HG03378 (cell line): ENCODE data around the gene AIF1.

Experiments
- ATAC-seq: cut with Tn5 transposase; IDR thresholded peaks from one replicate; pipeline ENCODE4 v1.9.1; 2021; ENCODE audit warnings: mild to moderate bottlenecking, moderate library complexity; ENCODE audit not compliant: unreplicated experiment

AIF1 gene

DNA sequence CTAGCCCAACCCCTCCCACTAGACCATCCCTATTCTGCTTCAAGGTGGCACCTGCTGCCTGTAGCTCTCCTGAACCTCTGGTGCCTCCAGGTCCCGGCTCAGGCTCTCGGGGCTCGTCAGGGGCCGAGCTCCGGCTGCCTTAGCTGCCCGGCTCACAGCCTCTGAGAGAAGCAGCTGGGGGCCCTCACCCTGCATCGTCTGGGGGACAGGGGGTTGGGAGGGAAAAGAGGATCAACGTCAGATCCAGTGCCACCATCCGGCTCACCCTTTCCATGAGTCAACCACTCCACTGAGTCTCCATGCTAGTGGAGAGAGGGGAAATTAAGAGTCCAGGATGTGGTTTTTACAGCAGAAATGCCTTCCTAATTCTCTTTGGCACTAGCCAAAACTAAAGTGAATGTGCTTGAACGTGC, 24.4 kb downstream of the AIF1 start:
- no peak for ATAC-seq

DNA sequence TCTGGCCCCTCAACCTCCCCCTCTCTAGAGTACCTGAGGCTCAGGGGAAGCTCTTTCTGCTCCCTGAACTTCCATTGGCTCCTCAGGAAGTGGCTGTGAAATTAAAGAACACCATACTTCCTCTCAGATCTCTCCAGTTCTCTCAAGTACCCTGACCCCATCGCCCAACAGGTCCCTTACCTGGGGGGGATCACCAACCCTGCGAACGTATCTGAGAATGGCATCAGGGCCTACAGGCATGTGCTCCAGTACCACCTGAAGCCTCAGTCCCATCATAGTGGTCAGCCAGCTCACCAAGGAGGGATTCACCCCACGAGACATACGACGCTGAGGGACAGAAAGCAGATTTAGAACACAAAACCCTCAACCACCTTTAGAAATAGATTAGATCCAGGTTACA, 25.6 kb downstream of the AIF1 start:
- ATAC-seq: no peak

DNA sequence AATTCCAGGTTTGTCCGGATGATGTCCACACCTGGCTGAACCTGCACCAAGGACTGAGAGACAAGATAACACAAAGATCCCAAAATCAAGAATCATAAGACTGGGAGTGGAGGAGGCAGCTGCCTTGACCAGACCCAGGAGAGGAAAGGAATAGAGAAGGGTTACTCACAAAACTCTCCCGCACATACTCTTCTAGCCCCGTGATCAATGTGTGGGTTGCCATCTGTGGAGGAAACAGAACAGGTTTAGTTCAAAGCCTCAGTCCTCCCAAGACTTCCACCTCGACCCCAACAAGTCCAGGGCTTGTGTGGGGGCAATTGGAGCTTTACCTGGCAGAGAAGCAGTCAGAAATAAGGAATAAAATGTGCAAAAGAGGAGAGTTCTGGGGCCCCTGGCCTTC, 26.3 kb downstream of the AIF1 start:
- no peak for ATAC-seq

DNA sequence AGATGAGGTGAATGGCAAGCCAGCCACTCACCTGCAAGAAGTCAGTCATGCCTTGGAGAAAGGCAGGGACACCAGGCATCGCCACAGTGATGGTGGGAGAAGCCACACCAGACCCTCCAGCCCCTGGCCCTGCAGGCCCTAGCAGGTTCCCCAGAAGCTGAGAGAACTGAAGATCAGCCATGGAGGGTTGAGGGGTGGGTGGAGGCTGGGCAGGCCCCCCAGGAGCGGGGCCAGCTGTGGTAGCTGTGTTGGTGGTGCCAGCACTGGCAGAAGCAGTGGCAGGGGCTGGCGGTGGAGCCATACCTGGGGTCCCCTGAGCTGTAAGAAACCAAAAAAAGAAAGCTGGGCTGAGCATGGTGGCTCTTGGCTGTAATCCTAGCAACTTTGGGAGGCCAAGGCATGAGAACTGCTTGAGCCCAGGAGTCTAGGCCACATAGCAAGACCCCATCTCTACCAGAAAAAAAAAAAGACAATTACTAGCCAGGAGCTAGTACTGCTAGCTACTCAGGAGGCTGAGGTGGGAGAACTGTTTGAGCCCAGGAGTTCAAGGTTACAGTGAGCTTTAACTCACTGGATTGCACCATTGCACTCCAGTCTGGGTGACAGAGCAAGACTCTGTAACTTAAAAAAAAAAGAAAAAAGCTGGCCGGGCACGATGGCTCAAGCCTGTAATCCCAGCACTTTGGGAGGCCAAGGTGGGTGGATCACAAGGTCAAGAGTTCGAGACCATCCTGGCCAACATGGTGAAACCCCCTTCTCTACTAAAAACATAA, 27.9 kb downstream of the AIF1 start:
- no peak for ATAC-seq

DNA sequence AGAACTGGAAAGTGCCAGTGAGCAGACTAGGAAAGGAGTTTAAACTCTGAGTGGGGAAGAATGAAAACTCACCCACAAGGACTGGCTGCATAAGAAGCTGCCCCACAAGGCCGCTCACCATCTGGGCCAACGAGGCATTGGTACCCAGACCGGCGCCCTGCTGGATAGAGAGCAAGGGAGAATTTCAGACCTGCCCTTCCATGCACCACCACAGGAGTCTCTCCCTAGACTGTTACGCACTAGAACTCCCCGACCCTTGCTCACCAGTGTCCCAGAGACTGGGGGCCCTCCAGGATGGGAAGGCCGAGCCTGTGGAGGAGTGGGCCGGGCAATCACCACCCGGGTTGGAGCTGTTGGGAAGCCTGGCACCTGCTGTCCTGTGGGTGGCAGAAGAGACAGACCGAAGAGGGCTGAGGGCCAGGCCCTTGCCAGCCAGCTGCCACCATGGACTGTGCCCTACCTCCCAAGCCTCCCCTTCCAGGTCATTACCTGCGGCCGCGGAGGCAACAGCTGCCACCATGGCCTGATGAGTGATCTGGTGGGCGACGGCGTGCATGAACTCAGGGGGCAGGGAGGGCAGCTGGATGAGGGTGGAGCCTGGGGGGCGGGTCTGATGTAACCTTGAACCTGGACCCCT, 28.9 kb downstream of the AIF1 start:
- ATAC-seq: no peak

DNA sequence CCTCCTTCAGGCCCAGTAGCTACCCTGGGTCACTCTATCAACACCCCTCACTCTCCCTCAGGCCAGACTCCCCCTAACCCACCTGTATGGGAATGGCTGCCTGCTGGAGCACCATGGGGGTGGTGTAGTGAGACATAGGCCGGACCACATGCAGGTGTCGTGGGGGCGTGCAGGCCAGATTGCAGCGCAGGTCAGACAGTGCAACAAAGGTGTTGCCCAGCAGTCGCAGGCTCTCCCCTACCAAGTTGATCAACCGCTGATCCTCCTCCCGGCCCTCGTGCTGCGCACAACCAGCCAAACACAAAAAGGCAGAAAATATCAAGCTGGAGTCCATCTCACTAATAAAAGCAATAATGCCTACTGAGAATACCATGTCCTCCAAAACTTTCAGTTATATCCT, 30.3 kb downstream of the AIF1 start:
- ATAC-seq: no peak

DNA sequence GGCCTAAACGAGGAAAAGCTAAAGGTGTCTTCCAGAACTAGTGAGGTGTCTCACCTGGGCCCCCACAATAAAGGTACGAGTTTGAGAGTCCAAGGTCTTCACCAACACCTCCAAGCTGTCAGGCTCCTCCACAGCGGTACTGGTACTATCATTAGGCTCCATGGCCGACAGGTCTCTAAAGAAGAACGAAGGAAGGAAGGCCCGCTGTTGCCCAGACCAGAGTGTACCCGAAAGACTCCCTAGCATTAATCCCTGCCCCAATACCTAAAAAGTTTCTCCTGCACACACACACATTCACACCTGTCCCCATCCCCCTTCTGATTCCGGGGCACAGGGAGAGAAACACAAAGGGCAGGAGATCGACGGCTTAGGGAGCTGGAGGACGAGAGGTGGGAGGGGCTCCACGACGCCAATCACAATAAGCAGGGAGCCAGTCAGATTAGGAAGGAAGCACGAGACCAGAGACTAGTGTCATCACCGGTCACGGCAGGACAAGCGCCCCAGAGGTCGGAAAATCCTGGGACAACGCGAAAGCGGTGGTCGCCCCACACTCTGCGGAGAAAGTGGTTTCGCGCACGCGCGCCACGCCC, 36.7 kb downstream of the AIF1 start:
- ATAC-seq: peak; percentile 37

DNA sequence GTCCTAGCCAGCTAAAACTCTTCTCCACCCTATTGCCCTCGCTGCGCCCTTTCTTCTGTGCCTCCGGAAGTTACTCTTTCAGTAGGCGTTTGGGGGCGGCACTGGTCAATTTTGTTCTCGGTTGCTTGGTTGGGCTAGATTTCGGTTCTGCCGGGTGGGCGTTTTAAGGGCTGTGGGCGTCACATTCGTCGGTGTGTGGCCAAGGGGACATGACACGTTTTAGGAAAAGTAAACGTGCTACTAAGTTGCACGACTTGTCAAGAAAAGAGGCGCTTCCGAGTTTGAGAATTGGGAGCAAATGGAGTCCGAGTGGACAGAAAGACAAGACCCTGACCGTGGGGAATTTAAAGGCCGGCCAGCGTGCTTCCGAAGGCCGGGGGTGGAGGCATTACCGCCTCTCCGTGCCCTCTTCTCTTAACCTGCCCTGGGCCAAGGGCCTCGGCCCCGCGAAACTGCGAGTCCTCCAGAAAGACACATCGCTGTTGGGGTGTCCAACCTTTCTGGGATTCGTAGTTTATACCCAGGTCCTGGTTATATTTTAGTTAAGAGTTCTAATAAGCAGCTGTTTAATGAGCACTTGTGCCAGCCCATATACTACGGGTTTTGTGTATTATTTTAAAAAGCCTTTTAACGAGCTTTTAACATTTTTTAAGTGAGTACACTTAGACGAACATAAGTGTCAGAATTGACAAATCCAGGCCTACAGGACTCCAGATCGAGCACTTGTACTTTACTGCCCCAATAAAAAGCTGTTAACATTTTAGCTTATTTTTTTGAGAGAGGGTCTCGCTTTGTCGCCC, 38.1 kb downstream of the AIF1 start:
- peak; percentile 50 for ATAC-seq

DNA sequence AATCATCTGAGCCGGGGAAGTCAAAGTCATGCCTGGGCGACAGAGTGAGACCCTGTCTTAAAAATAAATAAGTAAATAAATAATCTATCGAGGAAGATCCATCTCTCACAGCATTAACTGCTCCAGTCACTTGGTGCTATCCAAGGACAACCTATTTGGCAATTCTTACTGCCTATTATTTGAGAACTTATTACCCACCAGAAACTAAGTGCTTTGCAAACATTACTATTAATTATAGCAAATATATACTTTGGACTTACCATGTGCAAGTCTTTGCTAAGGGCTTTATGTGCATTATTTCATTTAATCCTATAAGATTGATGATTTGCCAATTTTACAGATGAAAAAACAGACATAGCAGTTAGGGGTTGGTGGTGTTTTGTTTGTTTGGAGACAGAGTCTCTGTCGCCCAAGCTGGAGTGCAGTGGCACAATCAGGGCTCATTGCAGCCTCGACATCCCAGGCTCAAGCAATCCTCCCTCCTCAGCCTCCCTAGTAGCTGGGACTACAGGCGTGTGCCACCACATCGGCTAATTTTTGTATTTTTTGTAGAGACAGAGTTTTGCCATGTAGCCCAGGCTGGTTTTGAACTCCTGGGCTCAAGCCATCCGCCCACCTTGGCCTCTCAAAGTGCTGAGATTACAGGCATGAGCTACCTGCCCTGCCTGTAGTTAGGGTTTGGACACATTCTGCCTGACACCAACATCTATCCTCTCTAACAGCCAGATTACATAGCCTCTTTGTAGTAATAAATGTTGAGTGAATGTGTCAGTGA, 39.7 kb downstream of the AIF1 start:
- no peak for ATAC-seq

DNA sequence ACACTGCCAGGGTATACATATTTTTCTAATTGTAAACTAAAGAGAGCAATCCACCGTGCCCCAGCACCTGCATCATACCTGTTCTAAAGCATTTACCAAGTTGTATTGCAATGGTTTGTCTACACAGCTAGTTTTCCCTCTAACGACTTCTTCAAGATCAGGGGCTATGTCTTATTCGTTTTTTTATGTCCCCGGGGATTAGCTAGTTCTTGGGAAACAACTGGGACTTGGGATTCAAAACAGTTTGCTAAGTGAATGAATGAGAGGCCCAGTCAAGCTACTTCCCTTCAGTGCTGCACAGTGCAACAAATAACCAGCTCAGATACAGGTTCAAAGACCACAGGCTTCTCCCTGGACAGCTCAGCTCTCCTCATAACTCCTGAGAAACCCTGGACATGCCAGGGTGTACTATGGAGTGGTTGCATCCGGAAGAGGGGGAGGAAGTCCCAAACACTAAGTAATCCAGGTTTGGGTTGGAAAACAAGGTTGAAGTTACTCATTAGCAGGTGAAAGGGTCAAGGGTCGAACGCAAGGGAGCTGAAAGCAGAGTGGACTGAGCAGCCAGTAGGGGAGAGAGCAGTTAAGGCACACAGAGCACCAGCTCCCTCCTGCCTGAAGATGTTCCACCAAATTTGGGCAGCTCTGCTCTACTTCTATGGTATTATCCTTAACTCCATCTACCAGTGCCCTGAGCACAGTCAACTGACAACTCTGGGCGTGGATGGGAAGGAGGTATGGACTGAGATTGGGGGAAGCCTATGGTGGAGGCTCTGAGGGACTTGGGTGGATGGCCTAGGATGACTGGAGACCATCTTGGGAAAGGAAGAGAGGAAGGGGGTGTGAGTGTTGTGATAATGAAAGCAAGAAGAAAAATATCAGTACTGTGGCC, 40.6 kb downstream of the AIF1 start, which contains the start of gene APOM:
Gene APOM (plus strand): TSS at position 546 of the 889 bp plus-strand sequence. CDS start 73 bp downstream, at position 619.
- no peak for ATAC-seq

DNA sequence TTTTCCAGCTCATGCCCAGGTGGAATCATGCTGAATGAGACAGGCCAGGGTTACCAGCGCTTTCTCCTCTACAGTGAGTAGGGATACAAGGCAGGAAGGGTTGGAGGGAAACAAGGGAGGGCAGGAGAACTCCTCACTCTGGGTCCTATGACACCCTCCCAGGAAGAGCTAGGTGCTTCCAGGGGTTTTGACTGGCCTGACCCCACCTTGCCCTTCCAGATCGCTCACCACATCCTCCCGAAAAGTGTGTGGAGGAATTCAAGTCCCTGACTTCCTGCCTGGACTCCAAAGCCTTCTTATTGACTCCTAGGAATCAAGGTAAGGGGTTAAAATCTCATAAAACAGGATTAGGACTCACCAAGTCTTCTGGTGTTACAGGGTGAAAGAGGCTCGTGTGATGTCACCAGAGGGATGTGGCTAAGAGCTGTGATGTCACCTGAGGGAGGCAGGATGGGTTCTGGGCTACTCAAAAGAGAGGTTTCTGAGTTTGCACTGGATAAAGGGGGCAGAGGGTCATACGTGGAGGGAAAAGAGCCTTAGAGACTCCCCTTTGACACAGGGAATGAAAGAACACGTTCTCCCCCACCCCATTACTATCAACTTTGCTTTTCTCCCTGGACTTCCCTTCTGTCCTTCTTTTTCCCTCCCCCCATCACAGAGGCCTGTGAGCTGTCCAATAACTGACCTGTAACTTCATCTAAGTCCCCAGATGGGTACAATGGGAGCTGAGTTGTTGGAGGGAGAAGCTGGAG, 42.5 kb downstream of the AIF1 start:
- no peak for ATAC-seq

DNA sequence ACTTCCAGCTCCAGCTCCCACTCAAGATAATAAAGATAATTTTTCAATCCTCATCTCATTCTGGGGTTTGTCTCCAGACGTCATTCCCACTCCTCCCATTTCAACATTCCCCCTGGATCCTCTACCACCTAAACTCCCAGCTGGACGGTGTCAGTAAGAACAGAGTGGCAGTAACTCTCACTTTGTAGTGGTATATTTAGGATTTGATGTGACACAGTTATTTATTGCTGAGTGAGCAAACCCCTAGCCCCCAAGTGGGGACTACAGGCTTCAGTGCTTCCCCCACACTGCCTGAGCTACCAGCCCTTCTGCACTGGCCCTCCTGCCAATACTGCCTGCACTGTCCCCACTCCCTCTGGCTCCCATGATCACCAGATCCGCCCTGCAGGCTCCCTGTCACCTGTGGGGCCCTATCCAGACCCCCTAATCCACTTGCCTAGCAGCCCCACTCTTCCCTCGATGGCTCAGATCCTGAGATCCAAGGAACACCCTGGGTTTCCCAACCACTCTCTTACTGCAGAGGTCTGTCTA, 43.2 kb downstream of the AIF1 start:
- no peak for ATAC-seq

DNA sequence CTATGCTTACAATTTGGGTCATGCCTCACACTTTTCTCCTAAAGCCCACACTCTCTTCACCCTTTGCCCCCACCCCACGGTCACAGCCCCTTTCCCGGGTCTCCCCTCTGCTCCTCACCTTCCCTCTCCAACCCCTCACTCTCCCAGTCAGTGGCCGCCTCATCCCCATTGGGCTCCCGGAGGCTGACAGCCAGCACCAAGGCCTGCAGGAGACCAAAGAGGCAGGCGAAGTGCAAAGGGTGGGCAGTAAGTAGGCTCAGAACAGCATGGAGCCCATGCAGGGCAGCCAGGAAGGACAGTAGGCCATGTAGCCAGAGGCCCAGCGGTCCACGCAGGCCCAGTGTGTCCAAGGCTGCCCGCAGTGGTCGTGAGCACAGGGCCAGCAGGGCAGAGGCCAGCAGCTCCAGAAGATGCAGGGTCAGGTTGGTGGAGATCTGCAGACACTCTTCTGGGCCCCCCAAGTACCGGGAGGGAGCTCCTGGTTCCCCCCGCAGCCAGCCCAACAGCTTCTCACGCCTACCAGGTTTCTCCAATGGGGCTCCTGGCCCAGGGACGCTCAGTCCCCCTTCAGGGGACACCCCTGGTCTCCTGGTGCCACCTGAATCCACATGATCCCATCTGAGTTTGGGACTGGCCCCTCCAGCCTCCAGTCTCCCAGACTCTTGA, 44.1 kb downstream of the AIF1 start:
- ATAC-seq: no peak

DNA sequence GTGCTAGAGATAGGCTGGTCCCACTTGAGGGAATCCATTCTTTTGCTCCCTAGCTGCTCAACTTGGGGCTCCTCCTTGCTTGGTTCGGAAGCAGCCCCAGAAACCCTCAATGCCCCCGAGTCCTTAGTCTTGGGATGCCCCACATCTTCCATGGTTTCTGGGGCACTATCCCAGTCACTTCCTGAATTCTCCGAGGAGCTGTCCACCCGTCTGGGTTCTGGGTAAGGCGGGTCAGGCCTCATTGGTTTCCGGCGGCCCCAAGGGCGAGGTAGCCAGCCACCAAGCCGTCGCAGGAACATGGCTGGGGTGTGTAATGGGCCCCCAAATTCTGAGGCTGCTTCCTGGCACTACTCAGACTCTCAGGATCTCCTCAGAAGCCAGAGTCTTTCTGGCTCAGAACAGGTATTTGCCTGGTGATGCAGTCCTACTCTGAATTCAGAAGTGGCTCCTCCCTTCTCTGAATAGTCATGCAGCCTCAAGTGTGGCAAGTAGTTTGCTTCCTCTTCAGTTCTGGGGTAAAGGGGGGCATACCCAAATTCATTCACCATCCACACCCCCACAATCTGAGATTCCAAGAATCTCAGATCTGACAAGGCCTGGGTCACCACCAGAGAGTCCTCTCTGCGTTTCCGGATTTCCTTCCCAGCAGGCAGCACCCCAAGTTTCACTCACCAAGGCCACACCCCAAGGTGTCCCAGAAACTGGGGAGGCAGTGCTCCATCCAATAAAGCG, 44.8 kb downstream of the AIF1 start:
- no peak for ATAC-seq

DNA sequence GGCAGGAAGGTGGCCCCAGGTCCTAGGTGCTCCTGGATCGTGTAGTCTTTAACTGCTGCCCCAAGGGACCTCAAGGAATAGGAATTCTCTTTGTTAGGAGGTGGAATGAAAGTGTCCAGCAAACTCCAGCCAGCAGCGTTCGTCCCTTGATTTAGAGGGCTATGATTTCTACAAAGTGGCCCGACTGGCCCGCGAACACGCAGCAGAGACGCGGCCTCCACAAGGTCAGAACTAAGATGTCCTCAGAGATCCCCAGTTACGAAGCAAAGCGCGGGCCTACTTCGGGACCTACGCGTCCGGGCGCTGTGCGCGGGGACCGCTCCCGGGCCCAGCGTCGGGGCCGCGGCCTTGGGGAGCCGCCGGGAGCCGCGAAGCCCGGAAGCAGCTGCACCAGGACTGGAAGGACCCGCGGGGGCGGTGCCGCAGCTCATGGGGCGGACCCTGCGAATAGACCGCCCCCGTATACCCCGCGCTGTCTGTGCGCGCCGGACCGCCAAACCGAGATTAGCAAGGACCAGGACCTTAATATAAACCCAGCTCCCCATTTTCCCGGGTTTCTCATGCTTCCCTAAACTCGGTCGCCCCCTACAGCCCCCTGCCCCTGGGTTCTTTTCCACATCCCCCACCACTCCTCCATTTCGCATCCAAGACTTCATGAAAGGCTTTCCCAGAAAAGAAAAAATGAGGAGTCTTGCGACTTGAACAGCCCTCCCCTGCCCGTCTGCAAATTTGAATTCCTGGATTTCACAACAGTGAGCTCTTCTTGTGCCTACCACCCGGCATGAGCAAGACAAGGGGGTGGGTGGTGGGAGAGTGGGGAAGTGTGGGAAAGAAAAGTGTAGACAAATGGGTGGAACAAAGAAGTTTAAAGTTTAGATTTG, 45.6 kb downstream of the AIF1 start, which contains the start of gene C6orf47:
Gene C6orf47 (minus strand): TSS at position 398 of the 881 bp plus-strand sequence. CDS start 831 bp downstream, outside the sequence.
- no peak for ATAC-seq
